GM13977 (cell line): ENCODE results near the gene PRIM2.
"Not testable (repeated sequence)": the region's sequence is repeated elsewhere in the genome, so short reads cannot be mapped to it uniquely, and the experiment has no call there.

ENCODE experiments used
- DNase-seq: peaks from one replicate; pipeline ENCODE4 v3.0.0; 2012; ENCODE audit warnings: low spot score
- in situ Hi-C: fragments of 300-500 bp; cut with MboI; formaldehyde crosslinking; loops from one replicate; pipeline ENCODE4 v1.12.0; 2022; ENCODE audit warnings: low sequenced_read_pairs, low pct_unique_long_range_greater_than_20kb, mixed read lengths, inconsistent platforms; ENCODE audit not compliant: unreplicated experiment

The PRIM2 gene

DNA sequence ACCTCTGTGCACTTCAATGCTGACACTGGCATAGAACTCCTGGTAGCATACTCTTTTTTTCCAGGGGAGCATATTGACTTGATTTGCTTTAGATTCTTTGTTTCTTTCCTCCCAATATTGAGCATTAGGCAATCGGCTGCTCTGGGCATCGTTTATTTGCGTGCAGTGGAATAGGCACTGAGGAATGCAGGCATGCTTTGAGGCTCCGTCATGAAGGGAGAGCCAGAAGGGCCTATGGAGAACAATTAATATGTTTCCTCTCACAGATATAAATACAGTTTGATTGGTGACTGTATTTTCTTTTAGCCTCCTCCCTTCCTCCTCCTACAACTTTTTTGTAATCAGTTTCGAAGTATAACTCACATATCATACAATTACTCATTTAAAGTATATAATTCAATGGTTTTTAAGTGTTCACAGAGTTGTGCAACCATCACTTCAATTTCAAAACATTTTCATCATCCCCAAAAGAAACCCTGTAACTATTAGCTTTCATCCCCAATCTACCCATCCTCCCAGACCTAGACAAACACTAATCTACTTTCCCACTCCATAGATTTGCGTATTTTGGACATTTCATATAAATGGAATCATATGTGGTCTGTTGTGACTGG is 157.5 kb downstream of the PRIM2 start:
- in situ Hi-C loops, DNase-seq: not testable (repeated sequence)

DNA sequence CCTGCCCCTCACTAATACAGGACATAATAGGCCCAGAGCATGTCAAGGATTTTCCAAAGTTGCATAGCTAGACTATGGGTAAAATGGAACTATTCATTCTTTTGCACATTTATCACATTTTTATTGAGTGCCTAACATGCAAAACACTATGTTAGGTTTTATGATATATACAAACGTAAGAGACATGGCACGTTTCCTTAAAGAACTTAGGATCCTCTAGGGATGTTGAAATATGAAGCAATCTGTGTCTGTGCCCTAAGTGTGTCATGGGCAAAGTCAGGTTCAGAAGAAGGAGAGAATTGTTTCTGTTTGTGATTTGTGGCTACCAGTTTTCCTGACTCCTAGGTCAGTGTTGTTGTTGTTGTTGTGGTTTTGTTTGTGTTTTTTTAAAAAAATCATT is 158.2 kb downstream of the PRIM2 start:
- DNase-seq, in situ Hi-C loops: not testable (repeated sequence)

DNA sequence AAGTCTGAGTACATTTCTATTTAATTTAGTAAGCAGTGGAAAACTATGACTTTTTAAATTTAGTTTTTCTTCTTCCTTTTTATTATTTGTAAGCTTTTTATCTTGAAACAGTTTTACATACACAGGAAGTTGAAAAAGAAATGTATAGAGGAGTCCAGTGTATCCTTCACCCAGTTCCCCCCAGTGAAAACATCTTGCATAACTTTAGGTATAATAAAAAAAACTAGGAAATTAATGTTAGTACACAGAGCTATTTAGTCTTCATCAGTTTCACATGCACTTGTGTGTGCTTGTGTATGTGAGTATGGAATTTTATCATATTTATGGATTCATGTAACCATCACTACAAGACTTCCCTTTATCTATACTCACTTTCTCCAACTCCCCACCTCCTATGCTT is 162.8 kb downstream of the PRIM2 start:
- in situ Hi-C loops: not testable (repeated sequence)

DNA sequence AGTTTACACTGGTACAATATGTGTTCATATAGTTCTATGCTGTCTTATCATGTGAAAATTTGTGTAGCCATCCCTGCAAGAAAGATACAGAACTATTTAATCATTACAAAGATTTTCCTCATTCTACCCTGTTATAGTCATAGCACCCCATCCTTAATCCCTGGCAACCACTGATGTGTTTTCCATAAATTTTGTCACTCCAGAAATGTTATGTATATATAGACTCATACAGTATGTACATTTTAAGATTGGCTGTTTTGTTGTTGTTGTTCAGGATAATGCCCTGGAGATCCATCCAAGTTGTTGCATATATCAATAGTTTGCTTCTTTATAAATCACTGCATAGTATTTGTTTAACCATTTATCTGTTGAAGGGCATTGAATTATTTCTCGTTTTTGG is 163.7 kb downstream of the PRIM2 start:
- in situ Hi-C loops: not testable (repeated sequence)

More for the DNA sequence above, 162.8 kb downstream of the PRIM2 start:
- not testable (repeated sequence) for DNase-seq

DNA sequence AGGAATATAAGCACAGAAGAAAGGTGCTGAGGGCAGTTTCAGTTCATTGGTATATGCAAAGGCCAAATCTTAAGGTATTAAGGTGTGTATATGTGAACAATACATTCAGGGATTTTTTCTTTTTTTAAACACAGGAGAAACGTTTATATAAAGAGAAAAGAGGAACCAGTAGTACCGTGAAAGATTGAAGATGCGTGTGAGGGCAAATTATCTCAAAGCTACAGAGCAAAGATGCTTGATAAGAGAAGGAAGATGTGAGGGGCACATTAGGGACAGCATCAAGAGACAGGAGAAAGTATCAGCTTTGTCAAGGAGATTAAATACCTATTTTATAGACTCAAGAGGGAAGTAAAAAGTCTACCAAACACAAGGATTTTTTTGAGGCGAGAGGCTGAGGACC is 165.0 kb downstream of the PRIM2 start:
- DNase-seq, in situ Hi-C loops: not testable (repeated sequence)

More for the DNA sequence above, 163.7 kb downstream of the PRIM2 start:
- DNase-seq: not testable (repeated sequence)

DNA sequence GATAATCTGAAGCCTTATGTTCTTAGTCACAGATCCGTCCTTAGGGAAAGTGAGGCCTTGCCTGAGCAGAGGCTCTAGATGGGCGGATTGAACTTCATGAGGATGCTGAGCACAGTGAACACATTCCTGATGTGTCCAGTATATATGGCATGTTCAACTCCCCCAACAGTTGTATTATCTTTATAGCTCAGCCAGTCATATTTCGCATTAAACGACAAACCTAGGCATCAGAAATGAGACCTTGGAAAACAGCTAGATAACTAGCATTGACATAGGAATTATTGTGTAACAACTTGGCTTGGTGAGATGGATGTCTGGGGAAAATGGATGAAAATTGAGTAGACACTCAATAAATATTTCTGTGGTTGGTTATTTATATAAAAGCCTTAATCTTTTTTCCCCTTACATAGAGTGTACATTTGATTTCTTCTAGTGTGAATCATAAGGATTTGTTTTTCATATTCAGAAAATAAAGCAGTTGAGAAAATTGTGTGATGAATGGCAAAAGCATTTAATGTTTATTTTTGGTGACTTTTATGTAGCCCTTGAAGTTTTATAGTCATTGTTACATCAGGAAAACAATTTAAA is 169.2 kb downstream of the PRIM2 start:
- DNase-seq, in situ Hi-C loops: not testable (repeated sequence)

DNA sequence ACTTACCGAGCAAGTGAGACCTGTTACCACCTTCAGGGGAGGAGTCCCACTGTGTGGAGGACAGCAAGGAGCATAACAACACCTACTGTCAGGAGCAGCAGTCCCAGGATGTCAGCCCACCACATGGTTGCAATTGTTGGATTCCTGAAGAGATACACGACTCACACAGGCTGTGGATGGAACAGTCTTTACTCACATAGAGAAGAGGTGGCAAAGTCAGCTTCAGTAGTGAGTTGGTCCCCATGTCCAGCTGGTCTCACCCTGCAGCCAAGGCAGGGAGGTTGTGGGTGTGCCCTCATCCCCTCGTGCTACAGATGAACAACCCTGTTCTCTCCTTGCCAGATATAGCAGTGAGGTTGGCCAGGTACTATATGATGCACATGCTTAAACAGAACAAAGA is 171.1 kb downstream of the PRIM2 start:
- DNase-seq, in situ Hi-C loops: not testable (repeated sequence)

DNA sequence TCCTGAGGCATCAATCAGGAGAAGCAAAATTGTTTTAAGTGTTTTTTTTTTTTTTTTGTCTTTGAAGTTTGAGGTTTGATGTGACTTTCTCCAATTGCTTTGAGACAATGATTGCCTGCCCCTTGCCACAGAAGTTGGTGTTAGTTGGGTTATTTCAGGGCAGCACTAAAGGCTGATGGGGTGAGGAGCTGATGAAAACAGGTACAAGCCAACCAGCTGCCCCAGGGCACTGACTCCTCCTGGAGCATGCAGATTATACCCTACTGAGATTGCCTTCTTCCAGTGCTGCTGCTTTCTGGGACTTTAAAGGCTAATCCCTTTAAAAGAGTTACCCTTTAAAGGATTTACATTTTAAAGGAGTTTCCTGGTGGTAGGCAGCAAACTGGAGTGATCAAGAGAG is 172.5 kb downstream of the PRIM2 start:
- in situ Hi-C loops, DNase-seq: not testable (repeated sequence)

DNA sequence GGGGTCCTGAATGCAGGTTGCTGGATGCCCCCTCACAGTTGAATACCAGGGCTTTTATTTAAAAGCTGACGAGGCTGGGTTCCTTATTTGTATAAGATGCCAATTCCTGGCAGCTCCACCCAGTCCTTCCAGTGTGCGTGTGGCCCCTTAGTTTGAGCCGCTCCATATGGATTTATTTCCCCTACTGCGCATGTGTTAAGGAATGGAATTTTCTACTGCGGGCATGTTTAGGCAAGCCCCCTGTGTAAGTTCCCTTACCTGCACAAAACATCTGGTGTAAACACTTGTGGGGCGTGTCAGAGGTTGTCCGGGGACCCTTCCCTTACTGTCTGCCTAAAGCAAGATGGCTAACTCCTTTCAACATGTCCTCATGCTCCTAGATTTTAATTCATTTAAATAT is 174.4 kb downstream of the PRIM2 start:
- in situ Hi-C loops, DNase-seq: not testable (repeated sequence)

DNA sequence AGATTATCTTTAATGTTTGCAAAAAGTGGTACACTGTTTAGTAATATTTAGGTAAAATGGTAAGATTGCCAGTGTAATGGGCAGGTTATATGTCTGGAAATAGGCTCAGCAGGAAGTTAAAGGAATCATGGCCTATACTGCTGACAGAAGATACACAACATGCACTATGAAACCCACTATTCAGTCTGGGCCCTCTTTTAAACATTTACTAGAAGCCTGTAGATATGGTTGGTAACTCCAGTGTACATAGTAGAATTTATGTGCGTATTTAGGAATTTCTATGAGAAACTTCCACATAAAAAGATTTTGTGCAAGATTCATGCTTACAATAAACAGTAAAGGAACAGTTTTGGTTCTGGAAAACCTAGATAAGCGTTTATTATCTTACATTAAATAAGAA is 178.8 kb downstream of the PRIM2 start:
- DNase-seq, in situ Hi-C loops: not testable (repeated sequence)

DNA sequence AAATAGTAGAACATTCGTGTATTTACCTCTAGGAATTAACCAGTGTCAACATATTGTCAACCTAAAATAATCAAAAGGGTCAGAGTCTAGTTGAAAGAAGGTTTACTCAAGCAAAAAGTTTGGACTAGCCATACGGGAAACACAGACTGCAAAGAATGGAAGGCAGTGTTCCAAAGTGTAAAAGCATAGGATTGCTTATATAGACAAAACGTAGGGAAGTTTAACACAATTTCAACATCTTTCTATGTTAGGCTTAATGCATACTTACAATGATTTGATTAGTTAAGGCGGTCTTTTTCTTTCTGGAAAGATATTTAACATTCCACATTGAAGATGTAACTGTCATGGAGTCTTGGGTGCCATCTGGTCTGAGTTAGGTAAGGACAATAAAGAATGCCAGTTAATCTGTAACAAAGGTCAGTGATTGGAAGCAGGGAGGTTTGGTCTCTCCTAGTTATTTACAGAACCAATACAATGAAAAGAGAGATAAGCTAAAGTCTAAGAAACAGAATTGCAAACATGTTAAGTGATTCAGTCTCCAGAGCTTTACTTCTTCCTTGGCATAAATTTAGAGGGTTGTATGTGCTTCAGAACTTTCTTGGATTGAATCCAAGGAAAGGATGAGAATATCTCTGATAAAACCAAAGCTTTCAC is 183.1 kb downstream of the PRIM2 start:
- DNase-seq, in situ Hi-C loops: not testable (repeated sequence)

DNA sequence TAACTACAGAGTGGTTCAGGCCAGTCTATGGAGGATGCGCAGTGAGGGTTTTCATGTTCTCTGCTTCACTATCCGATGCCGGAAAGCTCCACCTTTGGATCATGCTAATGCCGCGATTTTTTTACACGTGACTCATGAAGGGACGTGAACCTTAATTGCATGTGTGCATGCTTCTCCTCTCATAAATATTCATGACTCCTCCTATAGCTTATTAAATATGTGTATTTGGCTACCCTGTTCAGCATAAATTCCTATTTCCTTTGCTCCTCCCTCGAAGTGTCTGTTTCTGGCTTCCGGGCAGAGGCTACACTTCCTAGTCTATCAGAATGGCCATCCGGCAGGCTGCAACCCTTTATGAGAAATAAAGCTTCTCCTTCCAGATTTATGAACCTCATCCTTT is 185.0 kb downstream of the PRIM2 start:
- DNase-seq, in situ Hi-C loops: not testable (repeated sequence)

DNA sequence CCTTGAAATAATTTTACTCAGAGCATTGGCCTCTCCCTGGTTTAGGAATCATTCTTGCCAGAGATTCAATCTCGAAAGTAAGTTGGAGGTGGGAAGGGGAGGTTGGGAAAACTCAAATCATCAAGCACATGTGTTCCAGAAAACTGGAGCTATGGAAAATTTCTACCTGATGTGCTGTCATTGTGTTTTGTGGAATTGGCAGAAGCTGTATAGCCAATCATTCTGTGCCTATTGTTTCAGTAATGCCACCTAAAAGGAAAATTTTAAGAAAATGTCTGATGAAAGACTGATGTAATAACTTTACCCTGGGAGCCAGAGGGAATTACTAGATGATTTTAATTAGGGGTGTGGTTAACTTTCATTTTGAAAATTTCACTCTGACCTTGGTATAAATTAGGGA is 187.8 kb downstream of the PRIM2 start:
- in situ Hi-C loops, DNase-seq: not testable (repeated sequence)

DNA sequence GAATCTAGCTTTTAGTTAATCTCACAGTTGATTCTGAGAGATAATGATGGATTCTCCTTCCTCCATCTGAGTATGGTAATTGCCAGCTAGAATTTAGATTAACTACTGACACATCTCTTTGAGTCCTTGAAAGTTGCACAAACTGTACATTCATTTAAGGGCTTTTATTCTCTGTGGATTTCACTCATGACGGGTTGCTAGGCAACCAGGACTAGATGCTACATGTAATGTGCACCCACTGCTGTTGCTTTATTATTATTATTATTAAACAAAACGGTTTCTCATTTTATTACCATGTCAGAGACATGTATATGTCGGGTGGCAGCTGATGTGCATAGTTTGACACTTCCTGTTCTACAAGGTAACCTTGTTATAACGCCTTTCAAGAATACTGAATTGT is 193.0 kb downstream of the PRIM2 start:
- in situ Hi-C loops, DNase-seq: not testable (repeated sequence)

DNA sequence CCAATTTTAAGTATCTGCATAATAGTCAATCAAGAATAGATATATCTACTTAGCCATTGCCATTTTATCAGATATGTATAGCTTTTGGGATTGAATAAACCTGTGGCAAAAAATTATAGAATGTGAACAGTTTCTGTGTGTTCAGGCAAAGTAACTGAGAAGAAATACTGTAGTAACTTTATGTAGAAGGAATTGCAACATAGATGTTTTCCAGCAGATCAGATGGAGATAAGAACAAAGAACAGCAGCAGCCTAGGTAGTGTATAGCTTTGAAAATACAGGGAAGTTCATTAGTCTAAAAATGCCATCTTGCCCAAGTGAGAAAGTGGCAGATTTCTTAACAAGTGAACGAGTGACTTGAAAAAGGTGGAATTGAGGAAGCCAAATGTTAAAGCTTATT is 197.7 kb downstream of the PRIM2 start:
- DNase-seq, in situ Hi-C loops: not testable (repeated sequence)

DNA sequence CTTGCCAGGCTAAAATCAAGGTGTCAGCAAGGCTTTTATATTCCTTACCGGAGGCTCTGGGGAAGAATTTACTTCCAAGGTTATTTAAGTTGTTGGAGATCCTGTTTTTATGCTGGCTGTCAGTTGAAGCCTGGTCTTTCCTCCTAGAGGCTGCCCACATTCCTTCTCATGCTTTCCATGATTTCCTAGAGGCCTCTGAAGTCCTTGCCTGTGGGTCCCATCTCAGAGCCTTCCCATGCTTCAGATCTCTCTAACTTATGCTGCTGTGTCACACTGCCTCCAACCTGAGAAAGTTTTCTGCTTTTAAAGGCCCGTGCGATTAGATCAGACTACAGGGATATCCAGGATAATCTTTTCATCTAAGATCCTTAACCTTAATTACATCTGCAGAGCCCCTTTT is 198.4 kb downstream of the PRIM2 start:
- in situ Hi-C loops, DNase-seq: not testable (repeated sequence)

DNA sequence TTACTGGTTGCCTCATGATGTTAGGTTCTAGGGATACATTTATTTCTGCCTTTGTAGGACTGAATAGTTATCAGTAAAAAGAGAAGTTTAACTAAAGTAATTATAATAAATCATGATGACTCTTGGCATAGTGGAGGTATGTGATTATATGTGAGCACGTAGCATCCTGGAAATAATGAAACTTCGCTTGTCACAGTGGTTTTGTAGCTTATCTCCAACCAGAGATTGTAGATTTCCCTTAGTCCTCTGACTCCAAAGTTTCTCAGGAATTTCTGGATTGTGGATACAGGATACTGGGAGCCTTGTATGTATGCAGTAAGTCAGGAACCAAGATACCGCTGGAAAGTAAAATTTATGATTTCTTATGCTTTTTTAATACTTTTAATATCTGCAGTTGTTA is 199.3 kb downstream of the PRIM2 start:
- DNase-seq, in situ Hi-C loops: not testable (repeated sequence)

DNA sequence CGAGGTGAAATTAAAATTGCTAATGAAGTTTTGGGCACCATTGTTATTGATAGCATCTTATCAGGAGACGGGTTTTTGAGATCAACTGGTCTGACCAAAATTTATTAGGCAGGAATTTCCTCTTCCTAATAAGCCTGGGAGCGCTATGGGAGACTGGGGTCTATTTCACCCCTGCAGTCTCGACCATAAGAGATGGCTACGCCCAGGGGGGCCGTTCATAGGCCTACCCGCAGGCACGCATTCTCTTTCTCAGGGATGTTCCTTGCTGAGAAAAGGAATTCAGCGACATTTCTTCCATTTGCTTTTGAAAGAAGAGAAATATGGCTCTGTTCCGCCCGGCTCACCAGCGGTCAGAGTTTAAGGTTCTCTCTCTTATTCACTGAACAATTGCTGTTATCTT is 201.8 kb downstream of the PRIM2 start:
- in situ Hi-C loops, DNase-seq: not testable (repeated sequence)

DNA sequence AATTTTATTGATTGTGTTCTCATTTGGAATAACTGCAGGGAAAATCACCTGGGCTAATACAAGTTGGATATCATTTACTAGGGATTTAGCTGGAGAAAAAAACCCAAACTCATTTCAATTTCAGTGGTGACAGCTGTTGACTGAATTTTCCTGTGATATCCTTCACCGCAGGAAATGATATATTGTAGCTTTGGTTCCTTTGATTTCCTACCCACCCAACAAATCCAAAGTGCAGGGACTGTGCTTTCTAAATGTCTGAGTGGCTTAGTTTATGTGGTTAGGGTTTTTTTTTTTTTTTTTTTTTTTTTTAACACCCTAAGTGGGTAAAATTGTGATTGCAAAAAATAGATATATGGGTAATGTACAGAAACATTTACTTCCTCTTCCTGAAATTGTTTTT is 203.7 kb downstream of the PRIM2 start:
- DNase-seq, in situ Hi-C loops: not testable (repeated sequence)
